Measurements from ENCODE around the gene HDLBP.

GRCh38 chr2:241289053-241289452, 26.4 kb downstream of the HDLBP start:
- TF ChIP-seq CTCF (IDR thresholded peaks at IDR 0.05; ENCODE audit: insufficient read depth, low read length) (no peak), POLR2AphosphoS5 (IDR thresholded peaks at IDR 0.05; ENCODE audit: low read depth) (no peak)
- TF ChIP-seq, protein P1, sequence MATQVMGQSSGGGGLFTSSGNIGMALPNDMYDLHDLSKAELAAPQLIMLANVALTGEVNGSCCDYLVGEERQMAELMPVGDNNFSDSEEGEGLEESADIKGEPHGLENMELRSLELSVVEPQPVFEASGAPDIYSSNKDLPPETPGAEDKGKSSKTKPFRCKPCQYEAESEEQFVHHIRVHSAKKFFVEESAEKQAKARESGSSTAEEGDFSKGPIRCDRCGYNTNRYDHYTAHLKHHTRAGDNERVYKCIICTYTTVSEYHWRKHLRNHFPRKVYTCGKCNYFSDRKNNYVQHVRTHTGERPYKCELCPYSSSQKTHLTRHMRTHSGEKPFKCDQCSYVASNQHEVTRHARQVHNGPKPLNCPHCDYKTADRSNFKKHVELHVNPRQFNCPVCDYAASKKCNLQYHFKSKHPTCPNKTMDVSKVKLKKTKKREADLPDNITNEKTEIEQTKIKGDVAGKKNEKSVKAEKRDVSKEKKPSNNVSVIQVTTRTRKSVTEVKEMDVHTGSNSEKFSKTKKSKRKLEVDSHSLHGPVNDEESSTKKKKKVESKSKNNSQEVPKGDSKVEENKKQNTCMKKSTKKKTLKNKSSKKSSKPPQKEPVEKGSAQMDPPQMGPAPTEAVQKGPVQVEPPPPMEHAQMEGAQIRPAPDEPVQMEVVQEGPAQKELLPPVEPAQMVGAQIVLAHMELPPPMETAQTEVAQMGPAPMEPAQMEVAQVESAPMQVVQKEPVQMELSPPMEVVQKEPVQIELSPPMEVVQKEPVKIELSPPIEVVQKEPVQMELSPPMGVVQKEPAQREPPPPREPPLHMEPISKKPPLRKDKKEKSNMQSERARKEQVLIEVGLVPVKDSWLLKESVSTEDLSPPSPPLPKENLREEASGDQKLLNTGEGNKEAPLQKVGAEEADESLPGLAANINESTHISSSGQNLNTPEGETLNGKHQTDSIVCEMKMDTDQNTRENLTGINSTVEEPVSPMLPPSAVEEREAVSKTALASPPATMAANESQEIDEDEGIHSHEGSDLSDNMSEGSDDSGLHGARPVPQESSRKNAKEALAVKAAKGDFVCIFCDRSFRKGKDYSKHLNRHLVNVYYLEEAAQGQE (IDR thresholded peaks at IDR 0.05; ENCODE audit: insufficient replicate concordance, low read depth): no peak

All from HL-60 (cell line).